SK-N-SH (cell line): ENCODE results near the gene TARDBP. TPM values are rescaled to one million over a fixed set of nuclear protein-coding genes. Genes with fewer than 3 reads are reported as not detected.

ENCODE experiments used
- CTCF ChIA-PET: fragments of 300-600, 350-600 bp; formaldehyde crosslinking; extraction: SDS; loops from one replicate; lab custom pipeline; 2021; lab: Yijun Ruan, JAX
- POLR2A ChIA-PET: fragments of 350-600 bp; sonication (Branson Sonifier 250); formaldehyde crosslinking; extraction: SDS; loops from one replicate; lab custom pipeline; 2020; ENCODE audit warnings: antibody characterized with exemption, inconsistent platforms; lab: Yijun Ruan, JAX
- DNase-seq: peaks from one replicate; pipeline ENCODE4 v3.0.0; 2012
- H2AFZ ChIP-seq: fragments of 200-600 bp; sonication (generic); 2 replicates; pipeline ENCODE4 v1.8.1; 2016; ENCODE audit warnings: antibody characterized with exemption, mild to moderate bottlenecking, low read depth
- H3F3A ChIP-seq: fragments of 200-600 bp; sonication (generic); replicated peaks from 2 replicates; pipeline ENCODE3; 2016; ENCODE audit warnings: antibody characterized with exemption, mild to moderate bottlenecking; ENCODE audit not compliant: insufficient read depth
- H3K27ac ChIP-seq, 2 experiments: fragments of 200-500 bp in 1 of 2; fragments of 200-600 bp in 1 of 2; sonication (Bioruptor generic) in 1 of 2; sonication (generic), shearing (Covaris generic) in 1 of 2; 2 replicates each; pipeline versions ENCODE4 v1.5.1 to v1.6.1; 2014 to 2016; ENCODE audit warnings: low read depth in 2 of 2, inconsistent platforms in 1 of 2, low read length in 1 of 2, mild to moderate bottlenecking in 1 of 2, mixed read lengths in 1 of 2
- H3K27me3 ChIP-seq: fragments of 200-600 bp; sonication (generic), shearing (Covaris generic); 2 replicates; pipeline ENCODE4 v1.6.1; 2016; ENCODE audit warnings: mixed run types; ENCODE audit not compliant: insufficient read depth
- H3K36me3 ChIP-seq, 2 experiments: fragments of 200-500 bp in 1 of 2; fragments of 200-600 bp in 1 of 2; sonication (Bioruptor generic) in 1 of 2; sonication (generic) in 1 of 2; replicated peaks in 1 of 2; 2 replicates each; pipeline versions ENCODE3 to v1.5.1; 2014 to 2016; ENCODE audit warnings: low read length in 1 of 2, mild to moderate bottlenecking in 1 of 2; ENCODE audit not compliant: insufficient read depth in 2 of 2, control insufficient read depth in 1 of 2
- H3K4me1 ChIP-seq, 2 experiments: fragments of 200-500 bp in 1 of 2; fragments of 200-600 bp in 1 of 2; sonication (Bioruptor generic) in 1 of 2; sonication (generic), shearing (Covaris generic) in 1 of 2; 2 replicates each; pipeline versions ENCODE4 v1.5.1 to v1.6.1; 2014 to 2016; ENCODE audit warnings: low read depth in 1 of 2, low read length in 1 of 2, mixed run types in 1 of 2; ENCODE audit not compliant: insufficient read depth in 2 of 2, control insufficient read depth in 1 of 2
- H3K4me2 ChIP-seq: fragments of 200-600 bp; sonication (generic), shearing (Covaris generic); 2 replicates; pipeline ENCODE4 v1.6.1; 2017; ENCODE audit warnings: mixed run types
- H3K4me3 ChIP-seq, 2 experiments: fragments of 200-500 bp in 1 of 2; fragments of 200-600 bp in 1 of 2; sonication (Bioruptor generic) in 1 of 2; sonication (generic), shearing (Covaris generic) in 1 of 2; 2 replicates each; pipeline versions ENCODE4 v1.5.1 to v1.8.1; 2014 to 2016; ENCODE audit warnings: low read depth in 2 of 2, inconsistent platforms in 1 of 2, low read length in 1 of 2, mild to moderate bottlenecking in 1 of 2, mixed read lengths in 1 of 2, moderate library complexity in 1 of 2
- H3K79me2 ChIP-seq: fragments of 200-600 bp; sonication (generic); 2 replicates; pipeline ENCODE4 v1.8.1; 2017; ENCODE audit warnings: mild to moderate bottlenecking; ENCODE audit not compliant: insufficient read depth
- H3K9ac ChIP-seq: fragments of 200-600 bp; sonication (generic); 2 replicates; pipeline ENCODE4 v1.6.1; 2017; ENCODE audit warnings: mixed run types
- H3K9me2 ChIP-seq: fragments of 200-600 bp; sonication (generic); 2 replicates; pipeline ENCODE4 v1.6.1; 2017; ENCODE audit warnings: mixed run types
- H3K9me3 ChIP-seq: fragments of 200-600 bp; sonication (generic); 2 replicates; pipeline ENCODE4 v1.6.1; 2017; ENCODE audit warnings: mixed run types, mild to moderate bottlenecking, moderate library complexity
- H4K20me1 ChIP-seq: fragments of 200-600 bp; sonication (generic); 2 replicates; pipeline ENCODE4 v1.6.1; 2017; ENCODE audit warnings: mild to moderate bottlenecking, mixed run types; ENCODE audit not compliant: insufficient read depth
- EZH2phosphoT487 ChIP-seq: fragments of 200-600 bp; sonication (generic); IDR thresholded peaks from 2 replicates; pipeline ENCODE4 v1.6.1; 2017; ENCODE audit warnings: low read depth, mixed run types, mild to moderate bottlenecking, antibody characterized with exemption, moderate library complexity, borderline replicate concordance
- FOSL2 ChIP-seq: IDR thresholded peaks from 2 replicates; pipeline ENCODE4 v1.4.0; 2012; ENCODE audit warnings: low read depth, mild to moderate bottlenecking, moderate library complexity, borderline replicate concordance
- GABPA ChIP-seq: IDR thresholded peaks from 2 replicates; pipeline ENCODE4 v1.4.0; 2012; ENCODE audit warnings: low read depth, mild to moderate bottlenecking
- GATA2 ChIP-seq: sonication (generic); formaldehyde crosslinking; IDR thresholded peaks from 2 replicates; pipeline ENCODE4 v1.5.0; 2020; ENCODE audit warnings: mild to moderate bottlenecking, missing genetic modification reagents
- MAX ChIP-seq: IDR thresholded peaks from 2 replicates; pipeline ENCODE4 v1.4.0; 2012; ENCODE audit warnings: low read depth
- MEF2A ChIP-seq: IDR thresholded peaks from 2 replicates; pipeline ENCODE4 v1.4.0; 2012; ENCODE audit warnings: low read depth, borderline replicate concordance
- NRF1 ChIP-seq: IDR thresholded peaks from 2 replicates; pipeline ENCODE4 v1.6.1; 2012; ENCODE audit warnings: low read depth, mild to moderate bottlenecking, low read length
- PBX3 ChIP-seq: IDR thresholded peaks from 2 replicates; pipeline ENCODE4; 2012
- POLR2AphosphoS5 ChIP-seq: IDR thresholded peaks from 2 replicates; pipeline ENCODE4 v1.6.1; 2012; ENCODE audit warnings: low read depth, low read length
- RAD21 ChIP-seq: IDR thresholded peaks from 2 replicates; pipeline ENCODE4 v1.6.1; 2012; ENCODE audit warnings: mild to moderate bottlenecking, low read length
- RCOR1 ChIP-seq: fragments of 150-350 bp; IDR thresholded peaks from 2 replicates; pipeline ENCODE4 v1.6.1; 2017; ENCODE audit warnings: antibody characterized with exemption, low read length
- SIN3A ChIP-seq: IDR thresholded peaks from 2 replicates; pipeline ENCODE4 v1.6.1; 2012; ENCODE audit warnings: low read depth, mild to moderate bottlenecking, low read length, moderate library complexity, borderline replicate concordance
- TAF1 ChIP-seq: IDR thresholded peaks from 2 replicates; pipeline ENCODE4 v1.6.1; 2012; ENCODE audit warnings: low read depth, mild to moderate bottlenecking, low read length, moderate library complexity, borderline replicate concordance
- TCF12 ChIP-seq: IDR thresholded peaks from 2 replicates; pipeline ENCODE4 v1.4.0; 2012
- USF2 ChIP-seq: fragments of 150-350 bp; IDR thresholded peaks from 2 replicates; pipeline ENCODE4 v1.6.1; 2017; ENCODE audit warnings: antibody characterized with exemption, low read length, low read depth, borderline replicate concordance
- ZBTB33 ChIP-seq: IDR thresholded peaks from 2 replicates; pipeline ENCODE4 v1.4.0; 2012; ENCODE audit warnings: low read depth, borderline replicate concordance
- whole genome bisulfite sequencing: methylation state at CpG from one replicate; pipeline ENCODE4 v1.1.6; 2017; ENCODE audit warnings: low lambda C conversion rate; 5-methylcytosine and 5-hydroxymethylcytosine counted together
- polyA plus RNA-seq, 3 experiments: library from polyadenylated mRNA; depleted of rRNA; stranded (reverse); fragments of >200 nt; gene quantifications; 2 replicates each; pipeline ENCODE4 v1.2.3, GENCODE V29; 2012

Gene TARDBP
- polyA plus RNA-seq, 1 of the 3 experiments (the other 2 are of a cell fraction): 207 TPM

- Histone ChIP-seq H3K36me3 (peaks cover 0 to 17% of the 10 kb centered on the region in 2 experiments), H3K4me1 (peaks cover 0 to 26% of the 10 kb centered on the region in 2 experiments; a peak in 1 of 4 replicates), H3K27me3 (no peaks in the 10 kb centered on the region), H3K4me3 (no peak overlapping the region), H3K79me2 (peaks cover 23% of the 10 kb centered on the region), H3K9me2 (no peaks in the 10 kb centered on the region), H4K20me1 (peaks cover 4% of the 10 kb centered on the region; the same call in 1 of the 2 replicates), H2AFZ (no peak overlapping the region), H3K27ac (no peak overlapping the region), H3K4me2 (no peak overlapping the region), H3K9me3 (no peaks in the 10 kb centered on the region), H3K9ac (no peak overlapping the region), H3F3A (peaks cover 4% of the 10 kb centered on the region)
- DNase-seq: no peak
- 96% methylated on average over 9 of the region's 12 CpGs for WGBS
- ChIA-PET POLR2A (no interaction called here), CTCF (interaction anchor here (1.6 to 3.7 kb wide), 2 partner anchors 18 to 839 kb away, joined by 3 to 34 read pairs; no protein-coding TSS in a partner anchor)
- TF ChIP-seq NRF1 (no peak), POLR2AphosphoS5 (no peak), PBX3 (no peak), GABPA (no peak), SIN3A (no peak), RCOR1 (no peak), USF2 (no peak), ZBTB33 (no peak), MAX (no peak), GATA2 (no peak), MEF2A (no peak), TCF12 (no peak), TAF1 (no peak), FOSL2 (no peak), EZH2phosphoT487 (no peak), RAD21 (no peak)
These were observed 43.2 kb downstream of the TARDBP start for GRCh38 chr1:11055676-11056075.
